Heart right ventricle (tissue), 16 donors: ENCODE results near the gene KCNN2. TPM values are rescaled to one million over a fixed set of nuclear protein-coding genes. Genes with fewer than 3 reads are reported as not detected.

Source experiments
- ATAC-seq, 8 donors: fragments of 200-7000 bp; cut with Tn5 transposase; one replicate each; pipeline ENCODE4 v1.9.1; 2020; ENCODE audit warnings: mild to moderate bottlenecking in 8 of 8, moderate library complexity in 8 of 8, moderate number of reproducible peaks in 1 of 8
- DNase-seq, 2 donors: peaks; one replicate each; pipeline ENCODE4 v3.0.0-alpha.2; 2020
- H3K27ac ChIP-seq, 10 donors: fragments of 200-600 bp; sonication (generic) in 2 of 10; one replicate each; pipeline versions ENCODE4 v1.5.0 to v1.8.0; 2020 to 2022; ENCODE audit warnings: mild to moderate bottlenecking in 3 of 10
- H3K27me3 ChIP-seq, 7 donors: fragments of 200-600 bp; one replicate each; pipeline ENCODE4 v1.8.0; 2021 to 2022; ENCODE audit warnings: mild to moderate bottlenecking in 2 of 7
- H3K36me3 ChIP-seq, 9 donors: fragments of 200-600 bp; sonication (generic) in 1 of 9; one replicate each; pipeline versions ENCODE4 v1.5.0 to v1.8.0; 2020 to 2022; ENCODE audit warnings: mild to moderate bottlenecking in 2 of 9
- H3K4me1 ChIP-seq, 9 donors: fragments of 200-600 bp; sonication (generic) in 1 of 9; one replicate each; pipeline versions ENCODE4 v1.5.0 to v1.8.0; 2020 to 2022; ENCODE audit warnings: mild to moderate bottlenecking in 4 of 9
- H3K4me3 ChIP-seq, 10 donors: fragments of 200-600 bp; sonication (generic) in 2 of 10; one replicate each; pipeline versions ENCODE4 v1.5.0 to v1.8.0; 2020 to 2022; ENCODE audit warnings: mild to moderate bottlenecking in 7 of 10, moderate library complexity in 2 of 10
- H3K9me3 ChIP-seq, 11 donors: fragments of 200-600 bp in 10 of 11; sonication (generic) in 2 of 11; one replicate each; pipeline versions ENCODE4 v1.5.0 to v1.8.0; 2013 to 2022; ENCODE audit warnings: mild to moderate bottlenecking in 2 of 11, control low read depth in 1 of 11, moderate library complexity in 1 of 11
- WGBS, 2 donors: extraction: QIAGEN DNeasy Blood & Tissue Kit; methylation state at CpG; one replicate each; pipeline ENCODE4 v1.1.7; 2013; ENCODE audit warnings: inconsistent platforms in 1 of 2; 5-methylcytosine and 5-hydroxymethylcytosine counted together
- intact Hi-C, 10 donors: fragments of 100-400 bp; cut with DNase I; formaldehyde crosslinking; loops; one replicate each; pipeline versions ENCODE4 v1.11.1 to v1.14.2; 2022
- long read RNA-seq, 3 donors: library from polyadenylated mRNA; unstranded; transcript quantifications; one replicate each; pipeline ENCODE4 v2.0.0, GENCODE V29; 2020 to 2021
- polyA plus RNA-seq, 2 donors: library from polyadenylated mRNA; stranded (reverse); fragments of 200-250 nt; gene quantifications; one replicate each; pipeline ENCODE4 v1.2.3, GENCODE V29; 2013
- total RNA-seq, 10 donors: library from RNA; stranded (reverse); fragmentation: NEBNext Ultra II Directional in 3 of 10; extraction: Animal tissue kit (Norgen Biotek cat#: 25700) in 3 of 10; gene quantifications; one replicate each; pipeline versions ENCODE4 v1.2.1 to v1.2.4, GENCODE V29; 2021 to 2023
- TF ChIP-seq, protein P1 (sequence below), 9 donors: fragments of 200-600 bp; sonication (generic) in 2 of 9; IDR thresholded peaks; one replicate each; pipeline versions ENCODE4 v1.5.0 to v1.8.0; 2021 to 2022; ENCODE audit warnings: antibody characterized with exemption in 9 of 9, mild to moderate bottlenecking in 5 of 9, moderate library complexity in 1 of 9
- donor health status: Arrhythmogenic right ventricular cardiomyopathy.
- donor health status: ischemic (EF 13 %, LVEDD 7.1; RV severe dilation, severe dysfunction).
- donor health status: healthy with polysubstance abuse.
- donor health status: DM: no; HTN: yes; CAD: no.
- donor health status: DM: no; HTN: no; CAD: no.
- donor health status: ischemic (EF 25% LVEDD 6.9; RV normal size, moderate dysfunction).
- donor health status: ischemic (EF 25% LVEDD 5.7; RV mildly dilated, moderate dysfunction).
- donor health status: healthy.
- donor health status: DM: yes; HTN: yes; CAD: no.
- donor health status: Ischemic cardiomyopathy.
- donor health status: ischemic (EF 35%, LVEDD 5.7; RV mildly dilated, moderate dysfunction).
- donor health status: nonischemic (EF 11% LVEDD 7.7; RV severe dilation, severe dysfunction).
- donor health status: DM: yes; HTN: yes; CAD: no.
- donor health status: PGD.
- donor health status: ischemic (EF 29% LVEDD 5.4; RV normal size, mild dysfunction).
- donor health status: nonischemic (EF 23%, LVEDD 6.1; RV moderate dilation, normal function).

The KCNN2 gene
- total RNA-seq (10 to 100 TPM in 1 of 10 donors, 1 to 10 TPM in 9; 4.7 to 10.7 (median 7.6) TPM), polyA plus RNA-seq (1 to 10 TPM; 1.0 to 9.6 TPM)
- long read RNA-seq, donor 1, transcript KCNN2-201 (8 exons, 2,512 nt) = major isoform, 20 of 23 reads
- long read RNA-seq, donor 1, partial matches to known transcripts = 0 of 23 reads
- long read RNA-seq, donor 1, other reads (novel, unspliced or antisense) = 3 of 23 reads
- long read RNA-seq, donor 2, transcript KCNN2-201 (8 exons, 2,512 nt) = major isoform, 27 of 35 reads
- long read RNA-seq, donor 2, partial matches to known transcripts = 3 of 35 reads
- long read RNA-seq, donor 2, other reads (novel, unspliced or antisense) = 5 of 35 reads
- long read RNA-seq, donor 3, transcript KCNN2-201 (8 exons, 2,512 nt) = major isoform, 51 of 58 reads
- long read RNA-seq, donor 3, partial matches to known transcripts = 2 of 58 reads
- long read RNA-seq, donor 3, other reads (novel, unspliced or antisense) = 5 of 58 reads

GRCh38 chr5:114361724-114362196, at the start of gene KCNN2:
TSS of gene KCNN2 (plus strand) at chr5:114362070. CDS start at chr5:114362140, 70 bp downstream.
- H3K27ac ChIP-seq = peak within 1 kb of the TSS in 8 of 10 donors; percentile 54 to 84 (median 73)
- peak; percentile 81 to 92 for DNase-seq

GRCh38 chr5:114312658-114313057, 49.2 kb upstream of the KCNN2 start:
- intact Hi-C loops = loop anchor here in 2 of 10 donors (10.0 kb wide), 2 partner anchors 128 to 132 kb away; no protein-coding TSS in a partner anchor
- Histone ChIP-seq H3K27me3 (no peaks in the 10 kb centered on the region), H3K9me3 (no peaks in the 10 kb centered on the region), H3K36me3 (no peaks in the 10 kb centered on the region), H3K27ac (no peak overlapping the region), H3K4me3 (no peak overlapping the region), H3K4me1 (peaks cover 0 to 29% (median 0%) of the 10 kb centered on the region in 9 donors)
- no peak for DNase-seq
- no peak for ATAC-seq
- TF ChIP-seq, protein P1, sequence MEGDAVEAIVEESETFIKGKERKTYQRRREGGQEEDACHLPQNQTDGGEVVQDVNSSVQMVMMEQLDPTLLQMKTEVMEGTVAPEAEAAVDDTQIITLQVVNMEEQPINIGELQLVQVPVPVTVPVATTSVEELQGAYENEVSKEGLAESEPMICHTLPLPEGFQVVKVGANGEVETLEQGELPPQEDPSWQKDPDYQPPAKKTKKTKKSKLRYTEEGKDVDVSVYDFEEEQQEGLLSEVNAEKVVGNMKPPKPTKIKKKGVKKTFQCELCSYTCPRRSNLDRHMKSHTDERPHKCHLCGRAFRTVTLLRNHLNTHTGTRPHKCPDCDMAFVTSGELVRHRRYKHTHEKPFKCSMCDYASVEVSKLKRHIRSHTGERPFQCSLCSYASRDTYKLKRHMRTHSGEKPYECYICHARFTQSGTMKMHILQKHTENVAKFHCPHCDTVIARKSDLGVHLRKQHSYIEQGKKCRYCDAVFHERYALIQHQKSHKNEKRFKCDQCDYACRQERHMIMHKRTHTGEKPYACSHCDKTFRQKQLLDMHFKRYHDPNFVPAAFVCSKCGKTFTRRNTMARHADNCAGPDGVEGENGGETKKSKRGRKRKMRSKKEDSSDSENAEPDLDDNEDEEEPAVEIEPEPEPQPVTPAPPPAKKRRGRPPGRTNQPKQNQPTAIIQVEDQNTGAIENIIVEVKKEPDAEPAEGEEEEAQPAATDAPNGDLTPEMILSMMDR (IDR thresholded peaks at IDR 0.05) = no peak
- 61 to 66% methylated on average over 1 of the region's 1 CpG for WGBS, 2 donors

More at GRCh38 chr5:114361724-114362196, at the start of gene KCNN2:
- Histone ChIP-seq H3K9me3 (no peaks in the 10 kb centered on the region), H3K27me3 (peaks cover 0 to 67% (median 27%) of the 10 kb centered on the region in 7 donors), H3K36me3 (no peaks in the 10 kb centered on the region), H3K4me1 (peaks cover 7 to 35% (median 21%) of the 10 kb centered on the region in 9 donors), H3K4me3 (peak within 1 kb of the TSS; percentile 65 to 94 (median 82))
- TF ChIP-seq, protein P1 (IDR thresholded peaks at IDR 0.05) = no peak
- WGBS, 2 donors = 1% methylated on average over 27 to 33 of the region's 33 CpGs
- peak; percentile 94 to 99 (median 98) for ATAC-seq
- intact Hi-C loops = loop anchor here in 5 of 10 donors (5.0 to 10.0 kb wide), 4 partner anchors 83 to 257 kb away; no protein-coding TSS in a partner anchor

- no peak overlapping the region for H3K4me3 ChIP-seq
- no peak overlapping the region for H3K27ac ChIP-seq
- no peaks in the 10 kb centered on the region for H3K27me3 ChIP-seq
- H3K36me3 ChIP-seq = no peaks in the 10 kb centered on the region
- TF ChIP-seq, protein P1 (IDR thresholded peaks at IDR 0.05) = no peak
- DNase-seq (no peak), ATAC-seq (no peak)
- 89 to 97% methylated on average over 2 of the region's 2 CpGs for WGBS, 2 donors
- H3K9me3 ChIP-seq = no peaks in the 10 kb centered on the region
- peaks cover 0 to 37% (median 0%) of the 10 kb centered on the region in 9 donors for H3K4me1 ChIP-seq
- intact Hi-C loops = loop anchor here in 2 of 10 donors (10.0 kb wide), 2 partner anchors 129 to 131 kb away; no protein-coding TSS in a partner anchor
Observed at GRCh38 chr5:114314061-114314460, 47.8 kb upstream of the KCNN2 start.

- DNase-seq (no peak), ATAC-seq (peak in 1 of 8 donors; percentile 32)
- H3K36me3 ChIP-seq = no peaks in the 10 kb centered on the region
- intact Hi-C loops = loop anchor here in 2 of 10 donors (10.0 kb wide), 2 partner anchors 129 to 131 kb away; no protein-coding TSS in a partner anchor
- peak overlapping the region in 1 of 10 donors; percentile 1 for H3K27ac ChIP-seq
- no peak overlapping the region for H3K4me3 ChIP-seq
- no peaks in the 10 kb centered on the region for H3K9me3 ChIP-seq
- 49 to 52% methylated on average over 4 of the region's 4 CpGs for WGBS, 2 donors
- peaks cover 0 to 46% (median 0%) of the 10 kb centered on the region in 9 donors for H3K4me1 ChIP-seq
- TF ChIP-seq, protein P1 (IDR thresholded peaks at IDR 0.05) = peak in 3 of 9 donors; percentile 8 to 49 (median 14)
- H3K27me3 ChIP-seq = no peaks in the 10 kb centered on the region
Observed at GRCh38 chr5:114316167-114316566, 45.7 kb upstream of the KCNN2 start.
